GM12875 (cell line): Measurements from ENCODE around the gene ACSL6.

Experiments used
- H3K4me3 ChIP-seq: one replicate; pipeline ENCODE4 v1.5.1; 2011; ENCODE audit warnings: low read depth, low read length, control low read depth
- TF ChIP-seq, protein P1 (sequence below): IDR thresholded peaks from 2 replicates; pipeline ENCODE4 v1.5.1; 2011; ENCODE audit warnings: low read depth, mild to moderate bottlenecking, control low read depth, inconsistent platforms, low read length, moderate library complexity, borderline replicate concordance; ENCODE audit not compliant: insufficient read depth

Gene ACSL6

DNA sequence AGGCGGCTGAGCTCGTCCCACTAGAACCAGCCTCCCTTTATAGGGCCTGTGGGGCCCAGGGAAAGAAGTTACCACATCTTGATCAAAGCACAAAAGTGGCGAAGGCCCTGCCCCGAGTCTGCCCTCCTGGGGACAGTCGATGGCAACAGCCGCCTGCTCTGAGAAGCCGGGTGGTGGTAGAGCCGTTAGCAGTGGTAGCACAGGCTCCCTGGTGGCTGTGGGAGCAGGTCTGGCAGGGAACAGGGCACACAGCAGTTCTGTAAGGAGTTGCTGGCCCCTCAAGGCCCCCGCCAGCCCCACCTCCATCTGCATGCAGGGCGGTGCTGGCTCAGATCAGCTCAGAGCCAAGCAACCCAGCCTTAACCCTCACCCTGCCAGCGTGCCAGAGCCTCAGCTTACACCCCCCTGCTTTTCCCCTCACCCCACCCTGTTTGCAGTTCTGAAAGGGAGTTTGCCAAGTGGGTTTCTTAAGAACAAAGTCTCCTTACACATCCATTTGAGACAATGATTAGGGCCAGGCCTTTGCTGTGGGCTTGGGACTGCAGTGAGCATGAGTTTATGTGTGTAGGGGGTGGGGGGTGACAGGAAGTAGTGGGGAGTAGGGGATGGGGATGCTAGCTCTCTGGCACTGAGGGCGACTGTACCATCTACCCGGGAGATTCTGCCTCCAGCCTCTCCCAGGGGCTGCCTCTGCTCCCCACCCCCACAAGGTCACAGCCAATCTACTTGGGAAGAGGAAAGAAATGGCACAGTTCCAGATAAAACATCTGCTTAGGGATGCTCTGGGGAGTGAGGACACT is 11.8 kb downstream of the ACSL6 start:
- no peak overlapping the region for H3K4me3 ChIP-seq
- TF ChIP-seq, protein P1, sequence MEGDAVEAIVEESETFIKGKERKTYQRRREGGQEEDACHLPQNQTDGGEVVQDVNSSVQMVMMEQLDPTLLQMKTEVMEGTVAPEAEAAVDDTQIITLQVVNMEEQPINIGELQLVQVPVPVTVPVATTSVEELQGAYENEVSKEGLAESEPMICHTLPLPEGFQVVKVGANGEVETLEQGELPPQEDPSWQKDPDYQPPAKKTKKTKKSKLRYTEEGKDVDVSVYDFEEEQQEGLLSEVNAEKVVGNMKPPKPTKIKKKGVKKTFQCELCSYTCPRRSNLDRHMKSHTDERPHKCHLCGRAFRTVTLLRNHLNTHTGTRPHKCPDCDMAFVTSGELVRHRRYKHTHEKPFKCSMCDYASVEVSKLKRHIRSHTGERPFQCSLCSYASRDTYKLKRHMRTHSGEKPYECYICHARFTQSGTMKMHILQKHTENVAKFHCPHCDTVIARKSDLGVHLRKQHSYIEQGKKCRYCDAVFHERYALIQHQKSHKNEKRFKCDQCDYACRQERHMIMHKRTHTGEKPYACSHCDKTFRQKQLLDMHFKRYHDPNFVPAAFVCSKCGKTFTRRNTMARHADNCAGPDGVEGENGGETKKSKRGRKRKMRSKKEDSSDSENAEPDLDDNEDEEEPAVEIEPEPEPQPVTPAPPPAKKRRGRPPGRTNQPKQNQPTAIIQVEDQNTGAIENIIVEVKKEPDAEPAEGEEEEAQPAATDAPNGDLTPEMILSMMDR, result no peak

DNA sequence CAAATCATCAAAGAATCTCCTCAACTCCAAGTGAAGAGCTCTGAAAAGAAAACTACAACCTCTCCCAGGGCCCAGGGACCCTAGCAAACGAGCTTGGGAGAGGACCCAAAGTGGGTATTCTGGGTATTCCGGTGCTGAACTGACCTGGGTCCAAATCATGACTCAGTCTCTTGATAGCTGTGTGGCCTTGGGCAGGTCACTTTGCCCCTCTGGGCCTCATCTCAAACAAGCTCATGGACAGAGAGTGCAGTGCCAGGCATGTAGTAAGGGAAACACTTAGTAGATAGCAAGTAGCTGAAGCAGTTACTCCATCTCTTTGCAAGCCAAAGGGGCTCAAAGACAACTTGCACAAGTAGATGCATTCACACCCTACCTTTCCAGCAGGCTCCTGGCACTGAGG is 12.4 kb downstream of the ACSL6 start:
- TF ChIP-seq, protein P1, result no peak
- H3K4me3 ChIP-seq, result no peak overlapping the region

DNA sequence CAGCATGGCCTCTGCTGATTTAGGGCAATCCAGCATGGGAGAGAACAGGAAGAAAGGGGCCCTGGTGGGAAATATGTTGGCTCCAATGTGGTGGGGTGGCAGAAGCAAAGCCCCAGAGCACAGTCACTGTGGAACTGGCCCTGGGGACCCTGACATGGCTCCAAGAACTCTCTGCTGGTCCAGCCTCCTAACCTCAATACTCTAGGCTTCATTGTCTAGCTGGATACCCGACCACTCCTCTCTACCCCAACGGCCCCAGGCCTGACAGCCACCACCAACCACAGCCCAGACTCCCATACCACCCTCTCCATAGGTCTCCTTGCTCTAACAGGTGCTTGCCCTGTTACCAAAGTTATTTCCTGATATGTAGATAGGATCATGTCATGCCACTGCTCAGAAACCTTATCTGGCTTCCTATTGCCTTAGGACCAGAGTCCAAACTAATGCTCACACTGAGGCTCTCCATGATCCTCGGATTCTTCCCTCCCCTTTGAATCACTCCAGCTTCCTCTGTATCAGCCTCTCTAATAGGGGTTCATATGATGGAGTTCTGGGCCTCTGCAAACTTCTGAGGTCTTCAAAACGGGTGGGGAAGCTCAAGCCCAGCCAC is 12.9 kb downstream of the ACSL6 start:
- H3K4me3 ChIP-seq, result no peak overlapping the region

DNA sequence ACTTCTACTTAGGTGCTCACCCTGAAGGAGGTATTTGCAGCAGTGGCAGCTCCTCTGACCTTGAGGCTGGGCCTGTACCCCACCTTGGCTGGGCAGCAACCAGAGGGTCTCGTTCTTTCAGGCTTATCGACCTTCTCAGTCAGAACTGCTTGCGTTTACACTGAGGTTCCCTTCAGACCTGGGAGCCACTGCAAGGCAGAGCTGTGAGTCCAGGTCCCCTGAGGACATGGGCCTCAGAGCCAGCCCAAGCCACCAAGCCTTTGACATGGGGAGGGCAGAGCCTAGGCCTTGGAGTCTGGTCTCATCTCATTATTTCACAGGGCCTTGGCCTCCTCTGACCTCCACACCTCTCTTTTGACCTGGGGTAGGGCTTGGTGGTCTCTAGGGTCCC is 13.7 kb downstream of the ACSL6 start:
- no peak overlapping the region for H3K4me3 ChIP-seq
- TF ChIP-seq, protein P1, result no peak

More for the DNA sequence above, 12.9 kb downstream of the ACSL6 start:
- TF ChIP-seq, protein P1, result no peak

DNA sequence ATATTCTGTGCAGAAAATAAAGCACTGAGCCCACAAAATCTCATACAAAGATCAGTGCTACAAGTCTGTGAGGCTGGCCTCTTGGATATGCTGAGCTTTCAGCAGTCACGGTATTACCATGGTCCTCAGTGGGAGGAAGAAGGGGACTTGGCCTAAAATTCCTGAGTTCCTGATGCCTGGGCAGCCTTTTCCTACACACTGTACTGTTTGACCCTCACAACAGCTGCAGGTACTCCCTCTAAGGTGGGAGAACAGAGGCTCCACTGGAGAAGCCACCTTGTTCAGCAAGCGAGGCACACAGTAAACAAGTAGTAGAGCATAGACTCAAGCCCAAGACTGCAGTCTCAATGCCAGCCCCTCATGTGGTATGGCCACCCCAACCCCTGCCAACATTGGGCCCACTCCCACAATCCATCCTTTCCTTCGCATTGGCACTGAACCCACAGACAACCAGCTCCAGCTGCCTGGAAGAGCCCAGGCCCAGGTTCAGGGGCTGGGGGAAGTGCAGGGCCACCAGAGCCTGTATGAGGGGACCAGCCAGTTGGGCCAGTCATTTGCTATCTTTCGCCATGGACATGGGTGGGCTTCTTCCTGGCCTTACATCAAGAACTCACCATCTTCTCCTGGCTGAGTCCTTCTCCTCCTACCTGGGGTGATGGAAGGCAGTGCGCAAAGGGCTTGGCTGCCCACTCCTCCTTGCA is 14.3 kb downstream of the ACSL6 start:
- TF ChIP-seq, protein P1, result no peak
- H3K4me3 ChIP-seq, result no peak overlapping the region

DNA sequence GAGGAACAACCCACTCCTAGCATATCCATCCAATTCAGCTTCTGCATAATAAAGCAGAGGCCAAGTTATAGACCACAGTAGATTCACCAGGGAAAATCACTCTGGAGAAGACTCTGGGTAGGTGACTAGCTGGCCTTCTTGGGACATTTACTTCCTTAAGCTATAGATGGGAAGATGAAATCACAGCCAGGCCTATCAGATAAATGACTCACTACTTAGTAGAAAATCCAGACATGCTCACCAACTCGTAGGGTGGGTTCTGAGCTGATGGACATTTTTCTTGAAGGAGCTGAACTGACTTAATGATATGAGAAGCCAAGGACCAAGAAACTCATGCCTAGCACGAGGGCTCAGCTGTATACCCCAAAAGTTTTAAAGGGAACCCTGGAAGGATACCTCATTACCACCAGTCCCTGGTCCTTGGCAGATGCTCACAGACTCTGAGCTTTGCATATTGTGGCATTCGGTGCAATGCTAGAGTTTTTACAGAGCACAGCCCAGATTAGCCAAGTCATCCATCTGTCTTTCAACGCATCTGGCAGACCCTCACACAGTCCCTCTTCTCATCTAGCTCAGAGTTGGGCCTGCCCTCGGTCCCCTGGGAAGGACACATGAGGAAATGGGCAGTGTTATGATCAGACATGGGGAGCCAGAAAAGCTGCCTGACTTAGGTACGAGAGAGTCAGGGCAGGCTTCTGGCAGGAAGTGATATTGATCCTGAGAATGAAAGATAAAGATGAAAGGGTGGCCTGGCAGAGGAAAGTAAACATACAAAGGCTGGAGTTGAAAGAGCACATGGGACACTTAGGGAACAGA is 15.0 kb downstream of the ACSL6 start:
- H3K4me3 ChIP-seq, result no peak overlapping the region

More for the DNA sequence above, 15.0 kb downstream of the ACSL6 start:
- TF ChIP-seq, protein P1, result no peak
